Transverse colon (tissue), 4 donors: ENCODE measurements around the gene VTI1A. TPM values are rescaled to one million over a fixed set of nuclear protein-coding genes. Genes with fewer than 3 reads are reported as not detected.
A peak's percentile ranks its signal among the peaks of the same experiment; 100 is the strongest.

Experiments used
- DNase-seq: peaks from one replicate; pipeline ENCODE4 v3.0.0-alpha.2; 2019
- H3K27ac ChIP-seq, 4 donors: fragments of 200-600 bp; sonication (generic); 2 replicates each; pipeline ENCODE4 v1.5.1; 2016 to 2018; ENCODE audit warnings: inconsistent platforms in 4 of 4
- H3K27me3 ChIP-seq: fragments of 200-600 bp; sonication (generic); 2 replicates; pipeline ENCODE4 v1.5.1; 2017; ENCODE audit warnings: inconsistent platforms
- H3K36me3 ChIP-seq, 4 donors: fragments of 200-600 bp; sonication (generic); 2 replicates each; pipeline ENCODE4 v1.5.1; 2017 to 2019; ENCODE audit warnings: inconsistent platforms in 4 of 4
- H3K4me1 ChIP-seq, 4 donors: fragments of 200-600 bp; sonication (generic); 2 replicates each; pipeline ENCODE4 v1.5.1; 2017 to 2020; ENCODE audit warnings: inconsistent platforms in 4 of 4
- H3K4me3 ChIP-seq, 4 donors: fragments of 200-600 bp; sonication (generic); 1 replicate in 1 of 4; 2 replicates in 3 of 4; pipeline versions ENCODE4 v1.5.1 to v1.6.1; 2017 to 2019; ENCODE audit warnings: inconsistent platforms in 4 of 4
- H3K9me3 ChIP-seq, 2 donors: fragments of 200-600 bp; sonication (generic); 2 replicates each; pipeline ENCODE4 v1.5.1; 2017 to 2019; ENCODE audit warnings: inconsistent platforms in 2 of 2
- EP300 ChIP-seq: sonication (generic); formaldehyde crosslinking; IDR thresholded peaks from one replicate; pipeline ENCODE4 v1.6.1; 2017; ENCODE audit warnings: antibody characterized with exemption, low read depth
- POLR2A ChIP-seq: fragments of 450-650 bp; IDR thresholded peaks from one replicate; pipeline ENCODE4 v1.6.1; 2016; ENCODE audit warnings: antibody characterized with exemption, mild to moderate bottlenecking, moderate library complexity
- POLR2AphosphoS5 ChIP-seq, 3 donors: sonication (generic); formaldehyde crosslinking; IDR thresholded peaks; one replicate each; pipeline ENCODE4 v1.6.1; 2016; ENCODE audit warnings: antibody characterized with exemption in 3 of 3
- WGBS, 2 donors: methylation state at CpG; one replicate each; pipeline ENCODE4 v1.1.5; 2018; ENCODE audit warnings: low coverage in 1 of 2; 5-methylcytosine and 5-hydroxymethylcytosine counted together
- in situ Hi-C, 4 donors: fragments of 200-750 bp; cut with MboI; loops; one replicate each; pipeline versions ENCODE4 v1.15.0 to v1.15.1; 2017; ENCODE audit warnings: low sequenced_read_pairs in 3 of 4, low pct_ligation_motif_present in 1 of 4, low pct_unique_long_range_greater_than_20kb in 1 of 4
- intact Hi-C: fragments of 100-400 bp; cut with DNase I; formaldehyde crosslinking; loops from one replicate; pipeline ENCODE4 v1.15.1; 2023; ENCODE audit warnings: low total_unique reads
- total RNA-seq, 4 donors: library from RNA; depleted of rRNA; stranded (reverse); fragments of >200 nt; gene quantifications; one replicate each; pipeline ENCODE4 v1.1.0, GENCODE V29; 2016
- TF ChIP-seq, protein P1 (sequence below), 5 experiments: fragments of 200-600 bp in 3 of 5; fragments of 450-650 bp in 2 of 5; sonication (generic) in 3 of 5; IDR thresholded peaks; 1 replicate in 2 of 5; 2 replicates in 3 of 5; pipeline ENCODE4 v1.5.1; 2016 to 2017; ENCODE audit warnings: antibody characterized with exemption in 5 of 5, inconsistent platforms in 3 of 5, mild to moderate bottlenecking in 2 of 5, moderate library complexity in 1 of 5

The VTI1A gene
- total RNA-seq, 4 donors from 2014 or later, result 65.8 to 211 (median 149) TPM

DNA sequence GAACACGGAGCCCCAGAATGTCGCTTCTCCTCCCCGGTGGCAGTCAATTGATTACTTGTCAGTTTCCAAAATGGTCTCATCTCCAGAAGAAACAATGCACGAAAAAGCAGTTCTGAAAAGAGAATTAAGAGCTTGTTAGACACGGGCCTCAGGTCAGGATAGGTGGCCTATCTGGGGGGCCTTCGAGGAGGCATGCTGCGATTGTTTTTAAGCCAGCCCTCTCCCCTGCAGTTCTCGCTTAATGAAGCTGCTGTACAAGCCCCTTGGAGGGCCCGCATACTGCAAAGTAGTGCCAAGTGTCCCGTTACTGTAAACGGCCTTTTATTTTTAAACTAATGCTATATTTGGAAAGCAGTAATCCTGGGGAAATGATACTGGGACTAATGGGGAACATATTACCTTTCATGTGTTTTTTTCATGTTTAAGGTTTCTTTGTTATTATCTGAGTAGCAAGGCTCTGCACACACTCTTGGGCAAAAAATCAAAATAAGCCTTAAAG, 388.3 kb downstream of the VTI1A start:
- no peaks in the 10 kb centered on the region for H3K4me1 ChIP-seq
- H3K9me3 ChIP-seq, result no peaks in the 10 kb centered on the region
- no peaks in the 10 kb centered on the region for H3K36me3 ChIP-seq
- no peak overlapping the region for H3K4me3 ChIP-seq
- TF ChIP-seq POLR2A (no peak), POLR2AphosphoS5 (IDR thresholded peaks at IDR 0.05) (no peak), EP300 (no peak)
- TF ChIP-seq, protein P1, sequence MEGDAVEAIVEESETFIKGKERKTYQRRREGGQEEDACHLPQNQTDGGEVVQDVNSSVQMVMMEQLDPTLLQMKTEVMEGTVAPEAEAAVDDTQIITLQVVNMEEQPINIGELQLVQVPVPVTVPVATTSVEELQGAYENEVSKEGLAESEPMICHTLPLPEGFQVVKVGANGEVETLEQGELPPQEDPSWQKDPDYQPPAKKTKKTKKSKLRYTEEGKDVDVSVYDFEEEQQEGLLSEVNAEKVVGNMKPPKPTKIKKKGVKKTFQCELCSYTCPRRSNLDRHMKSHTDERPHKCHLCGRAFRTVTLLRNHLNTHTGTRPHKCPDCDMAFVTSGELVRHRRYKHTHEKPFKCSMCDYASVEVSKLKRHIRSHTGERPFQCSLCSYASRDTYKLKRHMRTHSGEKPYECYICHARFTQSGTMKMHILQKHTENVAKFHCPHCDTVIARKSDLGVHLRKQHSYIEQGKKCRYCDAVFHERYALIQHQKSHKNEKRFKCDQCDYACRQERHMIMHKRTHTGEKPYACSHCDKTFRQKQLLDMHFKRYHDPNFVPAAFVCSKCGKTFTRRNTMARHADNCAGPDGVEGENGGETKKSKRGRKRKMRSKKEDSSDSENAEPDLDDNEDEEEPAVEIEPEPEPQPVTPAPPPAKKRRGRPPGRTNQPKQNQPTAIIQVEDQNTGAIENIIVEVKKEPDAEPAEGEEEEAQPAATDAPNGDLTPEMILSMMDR (IDR thresholded peaks at IDR 0.05), result no peak
- intact Hi-C loops, result no loop called here
- 82 to 85% methylated on average over 8 to 11 of the region's 11 CpGs for WGBS, 2 donors
- no peak overlapping the region for H3K27ac ChIP-seq
- no peaks in the 10 kb centered on the region for H3K27me3 ChIP-seq
- no peak for DNase-seq
- in situ Hi-C loops, result no loop called here

DNA sequence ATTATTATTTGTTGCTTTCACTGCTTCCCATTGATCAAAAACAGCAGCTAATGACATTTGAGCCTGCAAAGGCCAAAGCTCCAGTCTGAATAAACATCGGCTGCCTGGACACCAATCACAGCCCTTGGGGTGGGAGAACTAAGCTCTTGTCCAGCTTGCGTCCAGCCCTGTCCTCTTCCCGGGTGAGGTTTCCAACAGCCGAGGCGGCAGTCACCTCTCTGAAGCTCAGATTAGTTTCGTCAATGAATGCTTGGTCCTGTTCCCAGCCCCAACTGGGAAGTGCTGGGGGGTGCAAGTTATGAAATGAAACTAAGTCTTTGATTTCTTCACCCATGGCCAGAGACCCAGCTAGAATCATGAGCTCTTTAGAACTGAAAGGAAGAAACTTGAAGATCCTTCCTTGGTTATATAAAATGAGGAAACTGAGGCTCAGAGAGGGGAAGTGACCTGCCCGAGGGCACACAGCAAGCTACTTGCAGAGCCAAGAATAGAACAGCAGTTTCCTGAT, 389.0 kb downstream of the VTI1A start:
- intact Hi-C loops (no loop called here), in situ Hi-C loops (no loop called here)
- TF ChIP-seq POLR2AphosphoS5 (IDR thresholded peaks at IDR 0.05), result no peak
- no peak for TF ChIP-seq POLR2A
- TF ChIP-seq EP300, result no peak
- TF ChIP-seq, protein P1 (IDR thresholded peaks at IDR 0.05), result no peak
- peak; percentile 28 for DNase-seq
- H3K27ac ChIP-seq, result no peak overlapping the region
- H3K27me3 ChIP-seq, result no peaks in the 10 kb centered on the region
- no peaks in the 10 kb centered on the region for H3K36me3 ChIP-seq
- H3K4me3 ChIP-seq, result no peak overlapping the region
- no peaks in the 10 kb centered on the region for H3K4me1 ChIP-seq
- H3K9me3 ChIP-seq, result no peaks in the 10 kb centered on the region
- WGBS, 2 donors, result 50 to 56% methylated on average over 1 to 7 of the region's 7 CpGs

DNA sequence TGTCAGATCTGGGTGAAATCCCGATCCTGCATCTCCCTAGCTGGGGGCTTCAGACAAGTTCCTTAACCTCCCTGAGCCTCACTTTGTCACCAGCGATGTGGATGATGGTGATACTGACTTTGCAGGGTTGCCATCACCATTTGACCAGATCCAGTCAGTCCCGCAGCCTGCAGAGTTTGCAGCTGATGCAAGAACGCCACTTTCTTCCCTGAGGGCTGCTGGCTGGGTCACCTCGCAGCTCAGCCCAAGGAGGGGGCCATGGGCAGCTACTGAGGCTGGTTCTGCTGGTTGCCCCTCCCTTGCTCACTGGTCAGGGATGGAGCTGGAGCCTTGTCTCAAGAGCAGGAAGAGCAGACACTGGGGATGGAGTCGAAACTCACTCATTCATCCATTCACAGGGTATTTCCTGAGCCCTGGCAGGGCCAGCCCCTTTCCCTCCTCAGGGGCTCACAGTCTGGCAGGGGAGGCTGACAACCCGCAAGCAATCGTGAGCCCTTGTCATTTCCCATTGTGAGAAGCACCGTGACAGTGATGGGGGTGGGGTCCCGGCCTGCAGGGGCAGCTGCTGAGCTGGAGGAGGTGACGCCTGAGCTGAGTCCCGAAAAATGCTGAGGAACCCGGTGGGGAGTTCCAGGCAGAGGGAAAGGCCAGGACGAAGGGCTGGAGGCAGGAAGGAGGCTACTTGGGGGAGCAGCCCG, 391.9 kb downstream of the VTI1A start:
- Histone ChIP-seq H3K36me3 (no peaks in the 10 kb centered on the region), H3K9me3 (no peaks in the 10 kb centered on the region), H3K4me1 (peaks cover 0 to 9% (median 0%) of the 10 kb centered on the region in 4 donors), H3K4me3 (no peak overlapping the region), H3K27ac (no peak overlapping the region), H3K27me3 (no peaks in the 10 kb centered on the region)
- TF ChIP-seq, protein P1 (IDR thresholded peaks at IDR 0.05), result no peak
- TF ChIP-seq POLR2AphosphoS5 (IDR thresholded peaks at IDR 0.05) (no peak), POLR2A (no peak), EP300 (no peak)
- in situ Hi-C loops, result no loop called here
- intact Hi-C loops, result no loop called here
- no peak for DNase-seq
- WGBS, 2 donors, result 70 to 85% methylated on average over 8 to 15 of the region's 15 CpGs

DNA sequence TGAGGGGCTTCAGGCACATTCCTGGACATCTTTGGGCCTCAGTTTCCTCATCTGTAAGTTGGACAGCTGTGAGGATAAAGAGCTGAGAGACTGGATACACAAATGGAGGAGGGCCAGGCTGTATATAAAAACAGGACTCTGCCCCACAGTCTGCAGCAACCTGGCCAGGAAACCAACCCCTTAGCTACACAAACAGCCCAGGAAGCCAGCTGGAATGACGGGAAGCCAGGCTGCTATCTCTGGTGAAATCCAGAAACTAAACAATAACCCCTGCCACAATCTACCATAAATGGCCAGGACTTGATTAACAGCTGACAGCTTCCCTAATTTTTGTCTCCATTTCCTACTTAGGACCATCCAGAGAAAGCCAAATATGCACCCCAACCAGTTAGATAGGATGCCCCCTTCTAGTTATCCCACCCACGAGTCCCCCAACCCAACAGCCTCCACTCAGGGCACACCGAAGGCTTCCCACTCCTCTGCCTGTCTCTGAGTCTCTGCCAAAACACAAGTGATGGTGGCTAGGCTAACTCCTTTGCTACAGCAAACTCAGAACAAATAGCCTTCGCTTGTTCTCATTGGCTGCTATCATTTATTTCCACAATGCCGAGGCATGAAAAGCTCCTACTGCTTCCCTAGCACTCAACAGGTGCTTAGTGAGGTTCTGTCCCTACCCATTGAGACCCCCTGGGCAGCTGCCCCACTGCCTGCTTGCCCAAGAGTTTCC, 393.1 kb downstream of the VTI1A start:
- 89 to 100% methylated on average over 2 to 5 of the region's 5 CpGs for WGBS, 2 donors
- intact Hi-C loops (no loop called here), in situ Hi-C loops (no loop called here)
- peaks cover 0 to 9% (median 0%) of the 10 kb centered on the region in 4 donors for H3K4me1 ChIP-seq
- no peak overlapping the region for H3K27ac ChIP-seq
- DNase-seq, result no peak
- TF ChIP-seq, protein P1 (IDR thresholded peaks at IDR 0.05), result no peak
- TF ChIP-seq POLR2AphosphoS5 (IDR thresholded peaks at IDR 0.05) (no peak), POLR2A (no peak), EP300 (no peak)
- H3K27me3 ChIP-seq, result no peaks in the 10 kb centered on the region
- H3K9me3 ChIP-seq, result no peaks in the 10 kb centered on the region
- no peaks in the 10 kb centered on the region for H3K36me3 ChIP-seq
- no peak overlapping the region for H3K4me3 ChIP-seq
